K562 (cell line): ENCODE results near the gene RASL10B. TPM values are rescaled to one million over a fixed set of nuclear protein-coding genes. Genes with fewer than 3 reads are reported as not detected.

ENCODE experiments used
- CLOCK ChIP-seq: fragments of 250-450 bp; sonication (Bioruptor Pico); IDR thresholded peaks from 2 replicates; pipeline ENCODE4 v1.4.0; 2020; ENCODE audit warnings: mild to moderate bottlenecking, moderate library complexity, borderline replicate concordance
- CSDE1 ChIP-seq, 2 experiments: fragments of 450-650 bp; IDR thresholded peaks; 2 replicates each; pipeline ENCODE4 v1.6.1; 2016; ENCODE audit warnings: mild to moderate bottlenecking in 1 of 2
- FOXJ2 ChIP-seq: fragments of 200-800 bp; sonication (Bioruptor generic); IDR thresholded peaks from 2 replicates; pipeline ENCODE4 v1.6.1; 2016; ENCODE audit warnings: missing genetic modification characterization, missing compliant biosample characterization
- GABPA ChIP-seq: fragments of 200-800 bp; sonication (Bioruptor generic); conservative IDR thresholded peaks from 2 replicates; pipeline ENCODE4 v1.6.1; 2016; ENCODE audit warnings: low read depth, missing genetic modification characterization, missing compliant biosample characterization
- HCFC1 ChIP-seq: IDR thresholded peaks from 2 replicates; pipeline ENCODE4 v1.6.1; 2012; ENCODE audit warnings: low read depth, low read length, improper control_type of control experiment
- HNRNPUL1 ChIP-seq: fragments of 200-400 bp; formaldehyde crosslinking; IDR thresholded peaks from 2 replicates; pipeline ENCODE4 v1.6.1; 2017; ENCODE audit warnings: low read length
- MXD1 ChIP-seq: fragments of 250-450 bp; sonication (Bioruptor Pico); IDR thresholded peaks from 2 replicates; pipeline ENCODE4 v1.8.0; 2021; ENCODE audit warnings: borderline replicate concordance, mild to moderate bottlenecking, moderate library complexity; ENCODE audit not compliant: poor library complexity, severe bottlenecking
- NFE2L1 ChIP-seq: fragments of 450-650 bp; IDR thresholded peaks from 2 replicates; pipeline ENCODE4 v1.6.1; 2016; ENCODE audit warnings: missing genetic modification characterization, low read depth, mild to moderate bottlenecking, missing compliant biosample characterization, moderate library complexity, borderline replicate concordance
- ZMIZ1 ChIP-seq, 2 experiments: fragments of 150-350 bp in 1 of 2; IDR thresholded peaks; 2 replicates each; pipeline ENCODE4 v1.6.1; 2012 to 2016; ENCODE audit warnings: low read depth in 2 of 2, low read length in 2 of 2, mild to moderate bottlenecking in 1 of 2, moderate library complexity in 1 of 2
- polyA plus RNA-seq, 8 experiments: library from polyadenylated mRNA; depleted of rRNA in 4 of 8; stranded (reverse) in 5 of 8; unstranded in 3 of 8; fragments of >200 nt; fragmentation: Nextera tagmentation in 2 of 8; fragmentation: Illumina TruSeq in 1 of 8; extraction: Ambion mirVana in 2 of 8; extraction: Trizol in 1 of 8; gene quantifications; 2 replicates each; pipeline versions ENCODE4 v1.2.1 to v1.2.3, GENCODE V29; 2011 to 2014; ENCODE audit warnings: inconsistent platforms in 1 of 8, missing spikeins in 1 of 8
- total RNA-seq, 7 experiments: library from RNA; depleted of rRNA in 6 of 7; stranded (reverse); fragments of >200 nt in 6 of 7; fragmentation: Illumina TruSeq in 2 of 7; extraction: Trizol in 2 of 7; gene quantifications; 2 replicates each; pipeline versions ENCODE4 v1.2.1 to v1.2.3, GENCODE V29; 2011 to 2021; ENCODE audit warnings: low replicate concordance in 1 of 7

RASL10B gene
- total and polyA plus RNA-seq, 9 of the 15 experiments (the other 6 are each of a cell fraction or from before 2014, with no cell fraction given), result 0.04 to 0.31 (median 0.14) TPM; not detected in 2

GRCh38 chr17:35773679-35774425, 42.4 kb downstream of the RASL10B start (continued):
- no peak for TF ChIP-seq ZMIZ1 (IDR thresholded peaks at IDR 0.05; ENCODE audit: low read depth in 2 of 2, low read length in 2 of 2)
- no peak for TF ChIP-seq GABPA (tag)
- TF ChIP-seq HNRNPUL1, result no peak
- no peak for TF ChIP-seq CLOCK
- no peak for TF ChIP-seq NFE2L1 (tag)
- TF ChIP-seq FOXJ2 (tag), result no peak
- no peak for TF ChIP-seq HCFC1
- TF ChIP-seq CSDE1 (IDR thresholded peaks at IDR 0.05), result no peak
- no peak for TF ChIP-seq MXD1
